Hepatocyte (in vitro differentiated cells): ENCODE results near the gene EHBP1. TPM values are rescaled to one million over a fixed set of nuclear protein-coding genes. Genes with fewer than 3 reads are reported as not detected.
A peak's percentile ranks its signal among the peaks of the same experiment; 100 is the strongest.

Source experiments
- DNase-seq: peaks from one replicate; pipeline ENCODE4 v3.0.0-alpha.2; 2016; ENCODE audit warnings: low spot score
- H2AFZ ChIP-seq: fragments of 200-600 bp; sonication (generic); 2 replicates; pipeline ENCODE4 v1.6.0; 2016; ENCODE audit warnings: antibody characterized with exemption, mild to moderate bottlenecking
- H3K27ac ChIP-seq: fragments of 200-600 bp; sonication (generic); 2 replicates; pipeline ENCODE4 v1.5.1; 2016; ENCODE audit warnings: mild to moderate bottlenecking
- H3K27me3 ChIP-seq: fragments of 200-600 bp; sonication (generic); 2 replicates; pipeline ENCODE4 v1.6.1; 2016
- H3K36me3 ChIP-seq: fragments of 200-600 bp; sonication (generic); replicated peaks from 2 replicates; pipeline ENCODE4 v1.5.1; 2016; ENCODE audit warnings: low read depth; ENCODE audit not compliant: insufficient read depth
- H3K4me1 ChIP-seq: fragments of 200-600 bp; sonication (generic); 2 replicates; pipeline ENCODE4 v1.5.1; 2016; ENCODE audit warnings: mild to moderate bottlenecking, moderate library complexity; ENCODE audit not compliant: insufficient read depth
- H3K4me2 ChIP-seq: fragments of 200-600 bp; sonication (generic); 2 replicates; pipeline ENCODE4 v1.6.0; 2016
- H3K4me3 ChIP-seq: fragments of 200-600 bp; sonication (generic); 2 replicates; pipeline ENCODE4 v1.5.1; 2016; ENCODE audit warnings: mild to moderate bottlenecking
- H3K79me2 ChIP-seq: fragments of 200-600 bp; sonication (generic); 2 replicates; pipeline ENCODE4 v1.6.0; 2017; ENCODE audit warnings: mild to moderate bottlenecking
- H3K9me2 ChIP-seq: fragments of 200-600 bp; sonication (generic); replicated peaks from 2 replicates; pipeline ENCODE4 v1.6.0; 2017; ENCODE audit warnings: mild to moderate bottlenecking; ENCODE audit not compliant: insufficient read depth
- H3K9me3 ChIP-seq: fragments of 200-600 bp; sonication (generic); 2 replicates; pipeline ENCODE4 v1.5.1; 2016; ENCODE audit warnings: low read depth, mild to moderate bottlenecking
- H4K20me1 ChIP-seq: fragments of 200-600 bp; sonication (generic); 2 replicates; pipeline ENCODE4 v1.6.0; 2016; ENCODE audit warnings: mild to moderate bottlenecking; ENCODE audit not compliant: insufficient read depth, poor library complexity, severe bottlenecking
- EZH2 ChIP-seq: fragments of 200-600 bp; sonication (generic); IDR thresholded peaks from 2 replicates; pipeline ENCODE4 v1.6.1; 2016; ENCODE audit warnings: antibody characterized with exemption, mild to moderate bottlenecking, borderline replicate concordance
- EZH2phosphoT487 ChIP-seq: fragments of 200-600 bp; sonication (generic); IDR thresholded peaks from one replicate; pipeline ENCODE4 v1.6.1; 2018; ENCODE audit warnings: antibody characterized with exemption, mild to moderate bottlenecking, low read depth, moderate library complexity; ENCODE audit not compliant: unreplicated experiment, severe bottlenecking
- WGBS: methylation state at CpG from one replicate; pipeline ENCODE4 v1.1.6; 2016; ENCODE audit warnings: low lambda C conversion rate; ENCODE audit errors: missing lambda C conversion rate; 5-methylcytosine and 5-hydroxymethylcytosine counted together
- polyA plus RNA-seq: library from polyadenylated mRNA; unstranded; fragments of >200 nt; fragmentation: Nextera tagmentation; extraction: Ambion mirVana; gene quantifications from 2 replicates; pipeline ENCODE4 v1.2.1, GENCODE V29; 2016
- total RNA-seq: library from RNA; depleted of rRNA; stranded (reverse); fragments of >200 nt; gene quantifications from 2 replicates; pipeline ENCODE4 v1.2.3, GENCODE V29; 2014
- TF ChIP-seq, protein P1 (sequence below): fragments of 200-600 bp; sonication (generic); IDR thresholded peaks from 2 replicates; pipeline ENCODE4 v1.5.1; 2016; ENCODE audit warnings: antibody characterized with exemption, mild to moderate bottlenecking; ENCODE audit not compliant: poor library complexity

EHBP1 gene
- total and polyA plus RNA-seq, 2 experiments from 2014 or later: 11.4 to 34.6 TPM

DNA sequence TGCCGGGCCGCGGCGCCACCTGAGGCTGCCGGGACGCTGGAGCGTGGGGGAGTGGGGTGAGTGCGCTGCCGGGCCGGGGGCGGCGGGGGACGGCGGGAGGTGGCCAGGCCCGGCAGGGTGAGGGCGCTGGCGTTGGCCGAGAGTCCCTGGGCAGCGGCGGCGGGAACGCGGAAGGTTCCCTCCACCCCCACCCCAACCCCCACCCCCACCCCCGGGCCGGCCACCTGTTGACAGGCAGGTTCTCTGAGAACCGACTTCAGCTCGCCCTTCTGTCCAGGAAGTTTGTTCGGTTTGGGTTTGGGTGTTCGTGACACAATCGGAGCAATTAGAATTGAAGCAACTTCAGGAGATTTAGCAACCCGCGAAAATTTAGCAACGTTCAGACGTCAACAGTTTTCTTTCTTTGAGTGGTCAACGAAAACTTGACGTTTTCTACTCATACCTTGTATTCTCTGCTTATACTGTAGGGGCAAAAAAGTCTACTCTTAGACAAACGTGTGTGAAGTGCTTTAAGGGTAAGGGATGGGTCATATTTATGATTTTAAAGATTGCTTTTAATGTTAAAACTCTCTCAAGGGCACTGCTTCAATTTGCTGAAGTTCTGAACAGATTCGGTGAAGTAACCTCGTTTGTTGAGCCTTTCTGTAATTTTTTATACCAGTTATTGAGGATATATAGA lies 354.4 kb downstream of the EHBP1 start:
- H3K4me1 ChIP-seq: peaks cover 19% of the 10 kb centered on the region
- H3K4me2 ChIP-seq: peak overlapping the region; percentile 62
- 6% methylated on average over 15 of the region's 39 CpGs for WGBS

DNA sequence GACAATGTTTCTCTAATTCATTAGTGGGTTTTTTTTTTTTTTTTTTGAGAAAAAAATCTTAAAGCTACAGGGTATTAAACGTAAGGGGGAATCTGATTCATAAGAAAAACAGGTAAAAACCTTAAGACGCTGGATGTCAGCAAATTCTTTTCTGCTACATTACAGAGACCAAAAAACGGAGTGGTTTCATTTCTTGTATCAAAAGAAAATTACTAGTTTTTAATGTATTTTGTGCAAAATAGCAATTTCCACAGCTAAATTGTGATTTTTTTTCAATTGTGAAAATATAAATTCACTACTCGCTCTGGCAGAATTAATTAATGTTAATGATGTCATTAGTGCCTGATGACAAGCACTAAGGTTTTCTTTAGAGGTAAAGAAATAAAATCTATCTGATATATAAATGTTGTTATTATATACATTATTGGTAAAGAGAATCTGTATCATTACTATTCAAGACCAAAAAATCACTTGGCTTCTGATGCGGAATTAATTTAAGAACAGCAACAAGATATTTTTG lies 355.0 kb downstream of the EHBP1 start:
- H3K4me2 ChIP-seq: no peak overlapping the region
- H3K4me3 ChIP-seq: no peak overlapping the region
- H3K27me3 ChIP-seq: peaks cover 98% of the 10 kb centered on the region
- no peaks in the 10 kb centered on the region for H3K79me2 ChIP-seq
- DNase-seq: no peak
- H3K36me3 ChIP-seq: no peaks in the 10 kb centered on the region
- H2AFZ ChIP-seq: no peak overlapping the region
- H3K9me3 ChIP-seq: no peaks in the 10 kb centered on the region
- no peaks in the 10 kb centered on the region for H3K9me2 ChIP-seq
- TF ChIP-seq, protein P1, sequence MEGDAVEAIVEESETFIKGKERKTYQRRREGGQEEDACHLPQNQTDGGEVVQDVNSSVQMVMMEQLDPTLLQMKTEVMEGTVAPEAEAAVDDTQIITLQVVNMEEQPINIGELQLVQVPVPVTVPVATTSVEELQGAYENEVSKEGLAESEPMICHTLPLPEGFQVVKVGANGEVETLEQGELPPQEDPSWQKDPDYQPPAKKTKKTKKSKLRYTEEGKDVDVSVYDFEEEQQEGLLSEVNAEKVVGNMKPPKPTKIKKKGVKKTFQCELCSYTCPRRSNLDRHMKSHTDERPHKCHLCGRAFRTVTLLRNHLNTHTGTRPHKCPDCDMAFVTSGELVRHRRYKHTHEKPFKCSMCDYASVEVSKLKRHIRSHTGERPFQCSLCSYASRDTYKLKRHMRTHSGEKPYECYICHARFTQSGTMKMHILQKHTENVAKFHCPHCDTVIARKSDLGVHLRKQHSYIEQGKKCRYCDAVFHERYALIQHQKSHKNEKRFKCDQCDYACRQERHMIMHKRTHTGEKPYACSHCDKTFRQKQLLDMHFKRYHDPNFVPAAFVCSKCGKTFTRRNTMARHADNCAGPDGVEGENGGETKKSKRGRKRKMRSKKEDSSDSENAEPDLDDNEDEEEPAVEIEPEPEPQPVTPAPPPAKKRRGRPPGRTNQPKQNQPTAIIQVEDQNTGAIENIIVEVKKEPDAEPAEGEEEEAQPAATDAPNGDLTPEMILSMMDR: no peak
- TF ChIP-seq EZH2phosphoT487 (no peak), EZH2 (no peak)
- no peak overlapping the region for H3K27ac ChIP-seq
- peaks cover 17% of the 10 kb centered on the region for H3K4me1 ChIP-seq
- H4K20me1 ChIP-seq: no peaks in the 10 kb centered on the region
- 32% methylated on average over 5 of the region's 5 CpGs for WGBS

More for the DNA sequence above, 354.4 kb downstream of the EHBP1 start:
- Histone ChIP-seq H3K27me3 (peaks cover 98% of the 10 kb centered on the region), H2AFZ (no peak overlapping the region), H4K20me1 (no peaks in the 10 kb centered on the region), H3K27ac (no peak overlapping the region), H3K9me2 (no peaks in the 10 kb centered on the region), H3K36me3 (no peaks in the 10 kb centered on the region), H3K79me2 (no peaks in the 10 kb centered on the region), H3K4me3 (no peak overlapping the region), H3K9me3 (no peaks in the 10 kb centered on the region)
- TF ChIP-seq EZH2 (no peak), EZH2phosphoT487 (no peak)
- TF ChIP-seq, protein P1: no peak
- DNase-seq: no peak

DNA sequence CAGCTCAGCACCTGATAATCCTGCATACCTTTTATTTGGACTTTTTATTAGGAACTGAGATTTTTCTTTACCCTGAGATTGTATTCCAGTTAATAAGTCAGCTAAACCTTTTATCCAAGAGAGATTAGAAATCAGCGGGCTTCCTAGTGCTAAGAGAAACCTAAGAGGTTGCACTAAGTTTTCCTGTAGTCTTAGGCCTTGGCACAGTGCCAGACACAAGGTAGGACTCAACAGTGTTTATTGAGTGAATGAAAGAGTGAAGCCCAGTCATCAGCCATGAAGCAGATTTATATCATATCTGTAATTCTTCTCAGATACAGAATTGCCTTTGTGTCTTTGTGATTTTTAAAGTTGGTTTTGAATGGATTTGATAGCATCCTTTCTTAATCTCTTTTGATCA lies 358.7 kb downstream of the EHBP1 start:
- H3K36me3 ChIP-seq: no peaks in the 10 kb centered on the region
- H3K9me2 ChIP-seq: no peaks in the 10 kb centered on the region
- no peak overlapping the region for H3K4me3 ChIP-seq
- TF ChIP-seq EZH2phosphoT487 (no peak), EZH2 (no peak)
- TF ChIP-seq, protein P1: no peak
- H3K27ac ChIP-seq: no peak overlapping the region
- H3K4me1 ChIP-seq: peaks cover 4% of the 10 kb centered on the region
- H3K4me2 ChIP-seq: no peak overlapping the region
- H3K79me2 ChIP-seq: no peaks in the 10 kb centered on the region
- 31% methylated on average over 1 of the region's 1 CpG for WGBS
- DNase-seq: no peak
- H3K27me3 ChIP-seq: peaks cover 97% of the 10 kb centered on the region
- H2AFZ ChIP-seq: no peak overlapping the region
- no peaks in the 10 kb centered on the region for H3K9me3 ChIP-seq
- no peaks in the 10 kb centered on the region for H4K20me1 ChIP-seq
